ACHN (cell line): Measurements from ENCODE around the gene FCAR.
"Not testable (repeated sequence)": the region's sequence is repeated elsewhere in the genome, so short reads cannot be mapped to it uniquely, and the experiment has no call there.

ENCODE experiments used
- DNase-seq: peaks from one replicate; pipeline ENCODE4 v3.0.0-alpha.2; 2015
- in situ Hi-C: cut with HindIII; loops from 2 replicates; pipeline ENCODE4 v1.10.0; 2017; ENCODE audit warnings: low sequenced_read_pairs, low pct_ligation_motif_present, low pct_unique_long_range_greater_than_20kb

The FCAR gene

GRCh38 chr19:54923276-54923675, 49.2 kb downstream of the FCAR start:
- DNase-seq = no peak
- in situ Hi-C loops = no loop called here

GRCh38 chr19:54928299-54928698, 54.3 kb downstream of the FCAR start:
- in situ Hi-C loops = no loop called here
- DNase-seq = peak; percentile 17

DNA sequence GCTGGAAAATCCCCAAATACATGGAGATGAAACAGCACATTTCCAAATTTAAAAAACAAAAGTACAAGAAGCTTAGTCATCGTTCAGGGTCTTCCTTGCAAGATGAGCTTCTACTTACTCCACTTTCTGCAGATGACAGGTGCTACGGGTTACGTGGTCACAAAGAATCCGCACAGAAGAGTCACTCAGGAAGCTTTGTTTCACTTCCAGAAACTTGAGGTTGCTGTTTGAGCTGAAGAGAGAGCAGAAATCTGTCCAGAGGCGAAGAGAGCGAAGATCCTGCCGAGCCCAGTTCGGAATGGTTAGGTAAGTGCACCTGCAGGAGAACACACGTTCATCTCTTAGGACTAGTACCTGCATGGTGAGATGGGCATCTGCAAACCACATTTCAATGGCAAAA, 63.9 kb downstream of the FCAR start:
- in situ Hi-C loops = no loop called here
- no peak for DNase-seq

- DNase-seq = no peak
- in situ Hi-C loops = no loop called here
Measured at GRCh38 chr19:54938906-54939305, 64.9 kb downstream of the FCAR start.

DNA sequence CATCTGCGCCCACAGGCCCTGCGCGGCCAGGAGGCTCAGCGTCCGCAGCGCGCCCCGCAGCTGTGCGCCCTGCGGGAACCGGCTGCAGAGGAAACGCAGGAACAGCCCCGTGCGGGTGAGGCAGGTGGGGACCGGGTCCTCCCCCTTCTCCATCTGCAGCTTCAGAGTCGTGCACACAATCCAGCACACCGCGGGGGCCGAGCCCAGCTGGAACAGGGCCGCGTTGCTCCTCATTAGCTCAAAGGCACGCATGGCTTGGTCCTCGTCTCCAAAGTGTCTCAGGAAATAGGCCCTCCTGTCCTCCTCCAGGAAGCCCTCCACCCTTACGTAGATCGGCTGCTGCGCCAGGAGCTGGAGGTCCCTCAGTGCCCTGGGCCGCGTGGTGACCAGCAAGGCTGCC, 65.5 kb downstream of the FCAR start:
- in situ Hi-C loops, DNase-seq: not testable (repeated sequence)
